H1 (cell line): ENCODE results near the gene TTC8. TPM values are rescaled to one million over a fixed set of nuclear protein-coding genes. Genes with fewer than 3 reads are reported as not detected.

Source experiments
- CTCF ChIA-PET: fragments of 300-600 bp; sonication (Branson Sonifier 250); formaldehyde crosslinking; loops from one replicate; lab custom pipeline; 2021; ENCODE audit not compliant: partially characterized antibody; lab: Charles Lee
- POLR2A ChIA-PET: fragments of 300-600 bp; sonication (Branson Sonifier 250); formaldehyde crosslinking; loops from one replicate; lab custom pipeline; 2021; ENCODE audit warnings: inconsistent platforms; ENCODE audit not compliant: partially characterized antibody; lab: Charles Lee
- DNase-seq, 2 experiments: peaks; one replicate each; pipeline versions ENCODE4 v3.0.0 to v3.0.0-alpha.2; 2010 to 2022; ENCODE audit warnings: low spot score in 2 of 2, low read depth in 1 of 2, mixed read lengths in 1 of 2
- FAIRE-seq: peaks from 2 replicates; lab custom pipeline; 2011; peaks lifted over from hg19 to GRCh38; lab: Jason Lieb, UNC
- H2AFZ ChIP-seq: 2 replicates; pipeline ENCODE4 v1.8.1; 2012; ENCODE audit warnings: low read length, inconsistent platforms
- H2AK5ac ChIP-seq: 2 replicates; pipeline ENCODE4 v1.6.1; 2013; ENCODE audit warnings: low read depth, low read length
- H2BK120ac ChIP-seq: replicated peaks from 2 replicates; pipeline ENCODE3; 2013; ENCODE audit warnings: low read depth, low read length, inconsistent platforms
- H2BK12ac ChIP-seq: 2 replicates; pipeline ENCODE4 v1.6.1; 2013; ENCODE audit warnings: low read depth, low read length
- H2BK15ac ChIP-seq: 2 replicates; pipeline ENCODE4 v1.6.1; 2013; ENCODE audit warnings: low read length
- H2BK20ac ChIP-seq: 2 replicates; pipeline ENCODE4 v1.6.1; 2013; ENCODE audit warnings: low read length
- H2BK5ac ChIP-seq: 2 replicates; pipeline ENCODE4 v1.6.1; 2013; ENCODE audit warnings: low read depth, low read length
- H3K14ac ChIP-seq: 2 replicates; pipeline ENCODE4 v1.6.1; 2013; ENCODE audit warnings: inconsistent platforms; ENCODE audit not compliant: insufficient read length
- H3K18ac ChIP-seq: 2 replicates; pipeline ENCODE4 v1.6.1; 2013; ENCODE audit warnings: low read length; ENCODE audit errors: extremely low read depth
- H3K23ac ChIP-seq: 2 replicates; pipeline ENCODE4 v1.6.1; 2013; ENCODE audit warnings: inconsistent platforms; ENCODE audit not compliant: insufficient read length
- H3K23me2 ChIP-seq: 2 replicates; pipeline ENCODE4 v1.6.1; 2013; ENCODE audit warnings: low read depth, low read length
- H3K27ac ChIP-seq: 2 replicates; pipeline ENCODE4 v1.6.1; 2011; ENCODE audit warnings: low read depth, low read length, inconsistent platforms
- H3K27me3 ChIP-seq, 4 experiments: replicated peaks in 1 of 4; 1 replicate in 1 of 4; 2 replicates in 3 of 4; pipeline versions ENCODE4 v1.6.1 to v1.8.1; 2011 to 2013; ENCODE audit warnings: low read length in 3 of 4, mild to moderate bottlenecking in 3 of 4, inconsistent platforms in 2 of 4, mixed read lengths in 2 of 4, moderate library complexity in 1 of 4; ENCODE audit not compliant: control insufficient read depth in 3 of 4, insufficient read depth in 3 of 4; ENCODE audit errors: extremely low read depth in 1 of 4
- H3K36me3 ChIP-seq, 4 experiments: 2 replicates each; pipeline versions ENCODE4 v1.6.1 to v1.8.1; 2011 to 2013; ENCODE audit warnings: mild to moderate bottlenecking in 4 of 4, low read length in 3 of 4, moderate library complexity in 2 of 4, control low read depth in 1 of 4, inconsistent platforms in 1 of 4; ENCODE audit not compliant: insufficient read depth in 4 of 4, control insufficient read depth in 2 of 4
- H3K4ac ChIP-seq: replicated peaks from 2 replicates; pipeline ENCODE3; 2013; ENCODE audit warnings: low read length, low read depth, mixed read lengths, inconsistent platforms; ENCODE audit not compliant: insufficient read length
- H3K4me1 ChIP-seq, 4 experiments: replicated peaks in 1 of 4; 1 replicate in 1 of 4; 2 replicates in 3 of 4; pipeline versions ENCODE4 v1.6.1 to v1.8.1; 2011 to 2013; ENCODE audit warnings: low read length in 3 of 4, inconsistent platforms in 2 of 4, mixed read lengths in 1 of 4; ENCODE audit not compliant: insufficient read depth in 4 of 4, control insufficient read depth in 3 of 4
- H3K4me2 ChIP-seq, 2 experiments: 2 replicates each; pipeline versions ENCODE4 v1.6.1 to v1.8.1; 2011 to 2013; ENCODE audit warnings: low read depth in 2 of 2, low read length in 2 of 2, control low read depth in 1 of 2, inconsistent platforms in 1 of 2, mild to moderate bottlenecking in 1 of 2; ENCODE audit not compliant: insufficient read depth in 1 of 2
- H3K4me3 ChIP-seq, 4 experiments: fragments of 200-600, 300-600 bp in 1 of 4; sonication (generic), shearing (Covaris generic), sonication (Bioruptor Twin) in 1 of 4; 2 replicates each; pipeline versions ENCODE4 v1.5.1 to v1.8.1; 2011 to 2016; ENCODE audit warnings: low read length in 4 of 4, low read depth in 3 of 4, control low read depth in 2 of 4, inconsistent platforms in 2 of 4, mild to moderate bottlenecking in 2 of 4, mixed read lengths in 1 of 4, moderate library complexity in 1 of 4; ENCODE audit not compliant: insufficient read depth in 2 of 4; ENCODE audit errors: extremely low read depth in 1 of 4
- H3K56ac ChIP-seq: replicated peaks from 2 replicates; pipeline ENCODE3; 2013; ENCODE audit warnings: low read depth, mild to moderate bottlenecking, mixed read lengths, low read length, inconsistent platforms; ENCODE audit not compliant: insufficient read length
- H3K79me1 ChIP-seq: 2 replicates; pipeline ENCODE4 v1.6.1; 2013; ENCODE audit warnings: low read depth, low read length, control low read depth
- H3K79me2 ChIP-seq, 2 experiments: 2 replicates each; pipeline versions ENCODE4 v1.6.1 to v1.8.1; 2012 to 2013; ENCODE audit warnings: low read length in 2 of 2, mild to moderate bottlenecking in 2 of 2, inconsistent platforms in 1 of 2; ENCODE audit not compliant: insufficient read depth in 2 of 2, control insufficient read depth in 1 of 2
- H3K9ac ChIP-seq, 4 experiments: replicated peaks in 1 of 4; 1 replicate in 1 of 4; 2 replicates in 3 of 4; pipeline versions ENCODE4 v1.6.1 to v1.8.1; 2011 to 2013; ENCODE audit warnings: low read depth in 3 of 4, low read length in 3 of 4, control low read depth in 2 of 4, mild to moderate bottlenecking in 2 of 4, moderate library complexity in 2 of 4, inconsistent platforms in 1 of 4; ENCODE audit errors: extremely low read depth in 1 of 4
- H3K9me3 ChIP-seq, 2 experiments: 2 replicates each; pipeline versions ENCODE4 v1.6.1 to v1.8.1; 2012 to 2013; ENCODE audit warnings: mild to moderate bottlenecking in 2 of 2, moderate library complexity in 2 of 2, control low read depth in 1 of 2, inconsistent platforms in 1 of 2, low read depth in 1 of 2, low read length in 1 of 2, mixed read lengths in 1 of 2; ENCODE audit not compliant: insufficient read depth in 2 of 2
- H4K20me1 ChIP-seq, 2 experiments: replicated peaks in 1 of 2; 2 replicates each; pipeline versions ENCODE3 to v1.8.1; 2011 to 2013; ENCODE audit warnings: inconsistent platforms in 2 of 2, low read length in 2 of 2, mild to moderate bottlenecking in 1 of 2; ENCODE audit not compliant: insufficient read depth in 2 of 2, control insufficient read depth in 1 of 2
- H4K5ac ChIP-seq: 2 replicates; pipeline ENCODE4 v1.6.1; 2013; ENCODE audit warnings: low read length, low read depth, mixed read lengths, inconsistent platforms; ENCODE audit not compliant: insufficient read length
- H4K8ac ChIP-seq: 2 replicates; pipeline ENCODE4 v1.8.0; 2013; ENCODE audit warnings: mild to moderate bottlenecking, moderate library complexity, low read length, inconsistent platforms; ENCODE audit not compliant: insufficient read depth; ENCODE audit errors: extremely low read depth
- H4K91ac ChIP-seq: replicated peaks from 2 replicates; pipeline ENCODE3; 2013; ENCODE audit warnings: low read length, mixed read lengths, inconsistent platforms; ENCODE audit not compliant: insufficient read length
- ATF3 ChIP-seq: IDR thresholded peaks from 2 replicates; pipeline ENCODE4 v1.6.1; 2011; ENCODE audit warnings: low read depth, mild to moderate bottlenecking, low read length; ENCODE audit not compliant: insufficient read depth
- EP300 ChIP-seq, 2 experiments: IDR thresholded peaks; 1 replicate in 1 of 2; 2 replicates in 1 of 2; pipeline ENCODE4 v1.6.1; 2011 to 2012; ENCODE audit warnings: low read depth in 2 of 2, low read length in 2 of 2, mild to moderate bottlenecking in 2 of 2, borderline replicate concordance in 1 of 2, inconsistent platforms in 1 of 2, moderate library complexity in 1 of 2
- GABPA ChIP-seq: IDR thresholded peaks from 2 replicates; pipeline ENCODE4 v1.6.1; 2011; ENCODE audit warnings: mild to moderate bottlenecking, low read length, moderate library complexity, borderline replicate concordance; ENCODE audit not compliant: insufficient read depth
- HDAC6 ChIP-seq: IDR thresholded peaks from one replicate; pipeline ENCODE4 v1.7.1; 2012; ENCODE audit warnings: low read depth, mild to moderate bottlenecking, inconsistent platforms, low read length, moderate library complexity
- JUN ChIP-seq: IDR thresholded peaks from 2 replicates; pipeline ENCODE4 v1.6.1; 2011; ENCODE audit warnings: low read depth, mild to moderate bottlenecking, improper control_type of control experiment, low read length
- RXRA ChIP-seq: IDR thresholded peaks from 2 replicates; pipeline ENCODE4 v1.6.1; 2011; ENCODE audit warnings: low read depth, mild to moderate bottlenecking, low read length, moderate library complexity; ENCODE audit not compliant: insufficient read depth
- TBP ChIP-seq: IDR thresholded peaks from 2 replicates; pipeline ENCODE4 v1.6.1; 2011; ENCODE audit warnings: low read depth, low read length, improper control_type of control experiment
- ZNF274 ChIP-seq: IDR thresholded peaks from 2 replicates; pipeline ENCODE4 v1.7.0; 2012; ENCODE audit warnings: low read length, borderline replicate concordance; ENCODE audit errors: extremely low read depth
- WGBS, 2 experiments: shearing (Covaris generic) in 1 of 2; methylation state at CpG; one replicate each; pipeline versions ENCODE4 v1.1.6 to v1.1.7; 2013 to 2015; ENCODE audit warnings: low lambda C conversion rate in 2 of 2, mixed read lengths in 2 of 2, inconsistent platforms in 1 of 2, low coverage in 1 of 2, missing lambda C conversion rate in 1 of 2; ENCODE audit not compliant: insufficient replicate concordance in 2 of 2, insufficient coverage in 1 of 2, insufficient read length in 1 of 2; ENCODE audit errors: extremely low coverage in 1 of 2, missing lambda C conversion rate in 1 of 2; 5-methylcytosine and 5-hydroxymethylcytosine counted together
- polyA plus RNA-seq, 7 experiments: library from polyadenylated mRNA; depleted of rRNA in 3 of 7; stranded (reverse) in 5 of 7; unstranded in 2 of 7; fragments of >200 nt in 5 of 7; fragments of 200-250 nt in 2 of 7; gene quantifications; 1 replicate in 5 of 7; 2 replicates in 1 of 7; 4 replicates in 1 of 7; pipeline versions ENCODE4 v1.2.1 to v1.2.3, GENCODE V29; 2011 to 2013; ENCODE audit warnings: missing spikeins in 2 of 7, mixed read lengths in 2 of 7
- total RNA-seq: library from RNA; stranded (reverse); fragmentation: NEBNext Ultra II Directional; extraction: Animal tissue kit (Norgen Biotek cat#: 25700); gene quantifications from 2 replicates; pipeline ENCODE4 v1.2.1, GENCODE V29; 2021

Gene TTC8
- total and polyA plus RNA-seq, 2 of the 8 experiments (the other 6 are each of a cell fraction or from before 2014, with no cell fraction given), result 13.1 to 13.5 TPM

DNA sequence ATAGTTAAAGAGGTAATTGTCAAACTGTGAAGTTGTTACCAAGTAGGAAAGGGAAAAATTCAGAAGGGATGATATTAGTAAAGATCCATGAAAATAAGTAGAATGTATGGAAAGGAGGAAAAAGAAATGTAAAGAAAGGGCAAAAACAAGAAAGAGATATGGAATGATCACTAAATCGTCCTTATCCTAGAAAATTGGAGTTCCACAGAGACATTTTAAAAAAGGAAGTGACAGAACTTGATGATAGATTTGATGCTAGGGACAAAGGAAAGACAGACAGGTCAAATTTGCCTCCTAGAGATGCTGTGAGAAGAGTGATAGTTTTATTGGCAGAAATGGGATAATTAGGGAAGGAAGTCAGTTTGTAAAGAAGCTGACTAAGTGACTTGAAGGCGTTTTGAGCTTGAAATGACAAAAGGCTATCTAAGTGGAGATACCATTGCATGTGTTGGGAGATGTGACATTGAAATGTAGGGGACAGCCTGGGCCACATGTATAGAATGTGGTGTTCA is 20.6 kb downstream of the TTC8 start:
- H3K4me1 ChIP-seq, result no peaks in the 10 kb centered on the region
- H3K18ac ChIP-seq, result no peak overlapping the region
- no peaks in the 10 kb centered on the region for H4K20me1 ChIP-seq
- ChIA-PET POLR2A (no interaction called here), CTCF (interaction anchor here (0.6 to 1.7 kb wide), 2 partner anchors 12 to 20 kb away, joined by 3 to 4 read pairs; no protein-coding TSS in a partner anchor)
- H2BK15ac ChIP-seq, result no peak overlapping the region
- H3K79me2 ChIP-seq, result no peaks in the 10 kb centered on the region
- H2AK5ac ChIP-seq, result no peak overlapping the region
- TF ChIP-seq TBP, result no peak
- TF ChIP-seq HDAC6, result no peak
- TF ChIP-seq ATF3, result no peak
- TF ChIP-seq JUN, result no peak
- no peak for TF ChIP-seq RXRA
- no peak for TF ChIP-seq EP300 (IDR thresholded peaks at IDR 0.05; ENCODE audit: borderline replicate concordance in 1 of 2, low read depth in 2 of 2, low read length in 2 of 2)
- TF ChIP-seq ZNF274, result no peak
- no peak for TF ChIP-seq GABPA
- no peaks in the 10 kb centered on the region; the same call in 1 of the 2 replicates for H3K23me2 ChIP-seq
- DNase-seq, result no peak
- no peak overlapping the region for H3K4ac ChIP-seq
- no peaks in the 10 kb centered on the region for H3K27me3 ChIP-seq
- H2BK5ac ChIP-seq, result no peak overlapping the region
- WGBS, 2 experiments, result 95% methylated on average over 2 of the region's 2 CpGs; no CpG with 5 or more reads in 1 of the 2 experiments
- H2BK12ac ChIP-seq, result no peak overlapping the region
- H3K14ac ChIP-seq, result no peak overlapping the region
- H3K4me2 ChIP-seq, result no peak overlapping the region
- no peak overlapping the region for H3K4me3 ChIP-seq
- no peaks in the 10 kb centered on the region for H3K36me3 ChIP-seq
- FAIRE-seq, result no peak
- no peak overlapping the region for H3K27ac ChIP-seq
- H3K56ac ChIP-seq, result no peak overlapping the region
- no peak overlapping the region for H4K5ac ChIP-seq
- H2AFZ ChIP-seq, result no peak overlapping the region
- H2BK20ac ChIP-seq, result no peak overlapping the region
- H4K91ac ChIP-seq, result no peak overlapping the region
- H3K79me1 ChIP-seq, result no peaks in the 10 kb centered on the region
- no peak overlapping the region for H3K23ac ChIP-seq
- no peak overlapping the region for H3K9ac ChIP-seq
- no peak overlapping the region for H2BK120ac ChIP-seq
- H3K9me3 ChIP-seq, result no peaks in the 10 kb centered on the region
- no peak overlapping the region for H4K8ac ChIP-seq
